GM20431 (cell line): ENCODE results near the gene GABRD.

ENCODE experiments used
- in situ Hi-C: fragments of 300-500 bp; cut with MseI, MboI; formaldehyde crosslinking; loops from one replicate; pipeline ENCODE4 v1.15.0; 2020; ENCODE audit warnings: low sequenced_read_pairs; ENCODE audit not compliant: unreplicated experiment

The GABRD gene

GRCh38 chr1:2033165-2033564 is 14.0 kb downstream of the GABRD start:
- in situ Hi-C loops = no loop called here

GRCh38 chr1:2036287-2036686 is 17.1 kb downstream of the GABRD start:
- in situ Hi-C loops = no loop called here

GRCh38 chr1:2037314-2037979 is 18.3 kb downstream of the GABRD start:
- in situ Hi-C loops = no loop called here

- in situ Hi-C loops = no loop called here
Observed at GRCh38 chr1:2038229-2038628, 19.1 kb downstream of the GABRD start.

GRCh38 chr1:2039251-2039650 is 20.1 kb downstream of the GABRD start:
- in situ Hi-C loops = no loop called here

- in situ Hi-C loops = no loop called here
Observed at GRCh38 chr1:2041305-2041704, 22.2 kb downstream of the GABRD start.

GRCh38 chr1:2041887-2042286 is 22.7 kb downstream of the GABRD start:
- in situ Hi-C loops = no loop called here

GRCh38 chr1:2042830-2043773 is 24.0 kb downstream of the GABRD start:
- in situ Hi-C loops = no loop called here

- in situ Hi-C loops = no loop called here
Observed at GRCh38 chr1:2043886-2044285, 24.7 kb downstream of the GABRD start.

GRCh38 chr1:2044510-2045319 is 25.6 kb downstream of the GABRD start:
- in situ Hi-C loops = no loop called here

- in situ Hi-C loops = no loop called here
Observed at GRCh38 chr1:2045468-2046173, 26.5 kb downstream of the GABRD start.

- in situ Hi-C loops = no loop called here
Observed at GRCh38 chr1:2046174-2046917, 27.2 kb downstream of the GABRD start.

GRCh38 chr1:2046953-2047748 is 28.0 kb downstream of the GABRD start:
- in situ Hi-C loops = no loop called here

GRCh38 chr1:2047749-2048729 is 28.9 kb downstream of the GABRD start:
- in situ Hi-C loops = no loop called here

- in situ Hi-C loops = no loop called here
Observed at GRCh38 chr1:2049225-2049717, 30.1 kb downstream of the GABRD start.

- in situ Hi-C loops = no loop called here
Observed at GRCh38 chr1:2049718-2050431, 30.7 kb downstream of the GABRD start, which contains the start of gene PRKCZ. Gene PRKCZ, plus strand, starts transcription at chr1:2050411. Its CDS starts 220 bp downstream, at chr1:2050631.

- in situ Hi-C loops = no loop called here
Observed at GRCh38 chr1:2050461-2050792, 31.3 kb downstream of the GABRD start.
